HG03280 (cell line): Measurements from ENCODE around the gene MALSU1.

Experiments
- ATAC-seq: cut with Tn5 transposase; IDR thresholded peaks from one replicate; pipeline ENCODE4 v1.9.1; 2021; ENCODE audit warnings: mild to moderate bottlenecking, moderate library complexity; ENCODE audit not compliant: unreplicated experiment

MALSU1 gene

DNA sequence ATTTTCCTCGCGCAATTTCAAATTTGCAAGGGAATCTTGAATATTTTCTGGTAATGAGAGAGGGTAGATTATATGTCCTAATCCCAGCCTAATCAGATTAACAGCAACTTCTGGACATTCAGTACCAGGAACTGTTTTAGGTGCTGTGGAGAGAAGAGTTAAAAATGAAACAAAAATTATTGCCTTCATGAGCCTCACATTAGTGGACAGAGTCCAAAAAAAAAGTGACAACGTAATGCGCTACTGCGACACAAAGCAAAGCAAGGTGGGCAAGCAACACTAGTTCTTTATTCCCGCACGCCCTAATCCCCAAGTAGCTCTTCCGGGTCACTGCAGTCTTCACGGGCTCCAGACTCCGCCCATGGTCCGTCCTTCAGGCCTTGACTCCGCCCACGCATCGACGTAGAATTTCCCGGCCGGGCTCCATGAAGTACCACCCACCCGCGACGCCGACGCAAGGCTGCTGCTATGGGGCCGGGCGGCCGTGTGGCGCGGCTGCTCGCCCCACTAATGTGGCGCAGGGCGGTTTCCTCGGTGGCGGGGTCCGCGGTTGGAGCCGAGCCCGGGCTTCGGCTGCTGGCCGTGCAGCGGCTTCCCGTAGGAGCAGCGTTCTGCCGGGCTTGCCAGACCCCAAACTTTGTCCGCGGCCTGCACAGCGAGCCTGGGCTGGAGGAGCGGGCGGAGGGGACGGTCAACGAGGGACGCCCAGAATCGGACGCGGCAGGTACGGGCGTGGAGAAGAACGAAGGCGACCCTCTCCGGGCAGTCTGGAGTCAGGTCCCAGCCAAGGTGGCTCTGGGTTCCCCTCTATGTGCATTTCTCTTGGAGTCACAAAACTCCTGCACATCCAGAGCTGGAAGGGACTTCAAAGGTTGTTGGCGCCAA, at the start of gene MALSU1:
Gene MALSU1, plus strand, starts transcription at position 455 of the 885 bp plus-strand sequence. Its CDS starts 14 bp downstream, at position 469.
- ATAC-seq, result peak; percentile 99

DNA sequence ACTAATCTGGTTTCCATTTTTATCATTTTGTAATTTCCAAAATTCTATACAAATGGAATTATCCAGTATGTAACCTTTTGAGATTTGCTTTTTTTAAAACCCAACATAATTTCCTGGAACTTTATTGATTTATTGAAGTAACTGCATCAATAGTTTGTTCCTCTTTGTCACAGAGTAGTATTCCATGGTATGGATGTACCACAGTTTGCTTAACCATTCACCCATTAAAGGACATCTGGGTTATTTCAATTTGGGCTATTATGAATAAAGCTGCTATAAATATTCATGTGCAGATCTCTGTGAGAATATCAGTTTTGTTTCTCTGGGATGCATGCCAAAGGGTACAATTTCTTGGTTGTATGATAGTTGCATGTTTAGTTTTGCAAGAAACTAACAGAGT, 49.7 kb upstream of the MALSU1 start:
- no peak for ATAC-seq

DNA sequence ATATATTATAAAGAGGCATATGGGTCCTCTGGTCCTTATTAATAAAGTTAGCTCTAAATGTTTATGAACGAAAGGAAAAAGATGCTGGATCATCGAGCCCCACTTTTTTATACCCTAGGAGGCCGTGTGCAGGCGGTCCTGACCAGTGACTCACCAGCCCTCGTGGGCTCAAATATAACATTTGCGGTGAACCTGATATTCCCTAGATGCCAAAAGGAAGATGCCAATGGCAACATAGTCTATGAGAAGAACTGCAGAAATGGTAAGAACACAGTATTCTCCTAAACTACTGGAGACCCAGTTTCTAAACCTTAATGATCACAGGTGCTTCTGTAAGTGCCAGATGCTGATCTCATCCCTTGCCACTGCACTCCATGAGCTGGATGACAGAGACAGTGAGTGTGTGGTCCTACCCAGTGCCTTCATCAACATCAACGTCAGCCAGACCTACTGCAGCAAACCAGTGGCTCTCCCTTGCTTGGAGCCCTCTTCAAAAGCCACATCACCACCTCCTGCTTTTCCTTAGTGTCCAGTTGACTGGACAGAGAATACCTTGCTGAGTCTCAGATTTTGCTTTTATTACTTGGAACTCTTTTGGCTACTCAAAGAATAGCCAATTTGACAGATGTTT, 45.0 kb upstream of the MALSU1 start:
- no peak for ATAC-seq

DNA sequence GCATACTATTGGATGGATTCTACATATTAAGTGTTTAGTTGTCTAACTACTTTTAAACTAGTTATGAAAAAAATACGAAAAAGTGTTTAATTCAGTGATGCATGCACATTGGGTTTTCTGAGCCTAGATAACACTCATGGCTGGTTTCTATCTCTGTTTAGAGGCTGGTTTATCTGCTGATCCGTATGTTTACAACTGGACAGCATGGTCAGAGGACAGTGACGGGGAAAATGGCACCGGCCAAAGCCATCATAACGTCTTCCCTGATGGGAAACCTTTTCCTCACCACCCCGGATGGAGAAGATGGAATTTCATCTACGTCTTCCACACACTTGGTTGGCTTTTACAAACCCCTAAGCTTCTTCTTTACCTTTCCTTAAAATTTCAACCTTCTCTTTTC, 42.4 kb upstream of the MALSU1 start:
- no peak for ATAC-seq

DNA sequence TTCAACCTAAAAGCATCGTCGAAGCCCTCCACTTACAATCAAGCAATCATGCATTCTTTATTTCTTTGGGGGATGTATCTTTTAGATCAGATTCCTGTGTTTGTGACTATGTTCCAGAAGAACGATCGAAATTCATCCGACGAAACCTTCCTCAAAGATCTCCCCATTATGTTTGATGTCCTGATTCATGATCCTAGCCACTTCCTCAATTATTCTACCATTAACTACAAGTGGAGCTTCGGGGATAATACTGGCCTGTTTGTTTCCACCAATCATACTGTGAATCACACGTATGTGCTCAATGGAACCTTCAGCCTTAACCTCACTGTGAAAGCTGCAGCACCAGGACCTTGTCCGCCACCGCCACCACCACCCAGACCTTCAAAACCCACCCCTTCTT, 38.8 kb upstream of the MALSU1 start:
- no peak for ATAC-seq

DNA sequence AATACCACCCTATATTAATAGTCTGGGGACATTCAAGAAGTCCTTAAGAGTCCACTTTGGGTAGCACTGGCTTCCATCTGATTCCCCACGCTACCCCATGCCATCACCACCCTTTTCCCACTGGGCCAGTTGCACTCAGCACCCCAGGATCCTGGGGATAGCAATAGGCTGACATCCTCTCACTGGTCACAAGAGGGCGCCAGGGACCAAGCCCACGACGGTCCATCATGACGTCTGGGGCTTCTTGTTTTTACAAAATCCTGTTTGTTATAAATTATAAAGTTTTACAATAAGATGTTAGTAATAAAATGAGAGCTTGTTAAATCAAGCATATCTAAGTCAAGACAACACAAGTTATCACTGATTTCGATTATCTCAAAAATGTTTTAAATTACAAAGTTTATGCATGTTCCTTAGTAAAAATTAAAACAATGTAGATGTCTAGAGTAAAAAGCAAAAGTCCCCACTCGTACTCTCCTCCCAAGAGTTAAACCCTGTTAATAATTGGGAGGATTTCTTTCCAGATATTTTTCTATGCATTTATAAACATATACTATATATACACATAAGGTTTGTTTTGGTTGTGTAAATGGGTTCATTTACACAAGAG, 37.2 kb upstream of the MALSU1 start:
- ATAC-seq, result peak; percentile 88

DNA sequence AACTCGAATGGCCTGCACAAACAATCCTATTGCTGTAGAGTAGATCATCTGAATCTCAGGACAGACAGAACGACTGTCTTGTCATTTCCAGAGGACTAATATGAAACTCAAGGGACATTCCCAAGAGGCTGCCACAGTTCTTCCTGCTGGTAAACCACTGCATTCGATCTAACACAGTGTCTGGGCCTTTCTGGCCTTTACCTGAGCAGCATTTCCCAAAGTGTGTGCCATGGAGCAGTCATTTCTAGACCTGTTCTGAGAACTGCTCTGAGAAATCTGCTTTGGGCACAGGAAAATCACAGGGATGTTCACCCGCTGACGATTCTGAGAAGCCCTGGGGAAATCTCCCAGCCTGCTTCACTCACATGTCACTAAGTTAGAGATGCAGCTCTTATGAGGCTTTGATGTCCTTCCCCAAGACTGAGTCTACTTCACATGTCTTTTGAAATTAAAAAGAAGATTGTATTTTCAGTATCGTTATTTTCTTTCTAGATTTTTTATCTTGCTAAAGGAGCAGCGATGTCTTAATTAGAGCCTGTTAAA, 34.2 kb upstream of the MALSU1 start:
- ATAC-seq, result no peak

DNA sequence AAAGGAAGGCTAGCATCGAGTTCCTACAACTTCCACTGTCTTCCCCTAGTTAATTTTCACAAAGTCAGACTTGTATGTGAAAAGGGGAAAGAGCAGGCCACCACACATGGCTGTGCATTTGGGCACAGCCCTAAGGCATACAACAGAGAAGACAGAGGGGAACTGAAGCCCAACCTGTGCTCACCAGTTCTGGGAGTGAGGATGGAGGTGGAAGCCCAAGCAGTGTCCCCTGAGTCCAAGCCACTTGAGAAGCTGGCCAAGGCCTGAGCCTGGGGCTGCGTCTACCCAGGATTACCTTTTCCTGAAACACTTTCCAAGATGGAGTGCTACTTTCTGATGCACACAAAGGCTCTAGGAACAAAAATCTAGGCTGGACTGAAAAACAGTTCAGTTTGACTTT, 32.2 kb upstream of the MALSU1 start:
- no peak for ATAC-seq

DNA sequence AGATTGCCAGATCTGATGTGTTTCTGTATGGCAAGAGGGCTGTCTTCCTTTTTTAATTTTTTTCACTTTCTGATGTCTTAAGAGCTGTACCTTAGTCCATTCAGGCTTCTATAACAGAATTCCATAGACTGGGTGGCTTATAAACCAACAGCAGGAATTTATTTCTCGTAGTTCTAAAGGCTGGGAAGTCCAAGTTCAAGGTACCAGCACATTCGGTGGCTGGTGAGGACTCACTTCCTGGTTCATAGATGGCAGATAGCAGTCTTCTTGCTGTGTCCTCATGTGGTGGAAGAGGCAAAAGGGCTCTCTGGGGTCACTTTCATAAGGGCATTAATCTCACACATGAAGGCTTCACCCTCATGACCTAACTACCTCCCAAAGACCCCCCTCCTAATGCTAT, 31.8 kb upstream of the MALSU1 start:
- no peak for ATAC-seq

DNA sequence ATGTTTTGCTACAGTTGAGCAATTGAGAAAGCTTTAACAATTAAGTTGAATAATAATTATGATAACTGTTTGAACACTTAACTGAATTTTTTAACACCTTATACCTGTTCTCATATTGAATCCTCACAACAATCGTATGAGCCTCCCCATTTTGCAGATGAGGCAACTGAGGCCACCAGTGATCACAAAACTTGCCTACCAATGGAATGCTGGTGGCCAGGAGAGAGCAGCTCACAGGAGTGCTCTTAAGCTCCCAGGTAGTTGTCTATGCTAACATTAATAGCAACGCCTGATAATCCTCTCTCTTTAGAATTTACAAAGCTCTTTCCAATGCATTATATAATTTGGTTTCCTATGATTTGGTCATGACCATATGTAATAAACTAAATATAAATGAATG, 31.0 kb upstream of the MALSU1 start:
- no peak for ATAC-seq

DNA sequence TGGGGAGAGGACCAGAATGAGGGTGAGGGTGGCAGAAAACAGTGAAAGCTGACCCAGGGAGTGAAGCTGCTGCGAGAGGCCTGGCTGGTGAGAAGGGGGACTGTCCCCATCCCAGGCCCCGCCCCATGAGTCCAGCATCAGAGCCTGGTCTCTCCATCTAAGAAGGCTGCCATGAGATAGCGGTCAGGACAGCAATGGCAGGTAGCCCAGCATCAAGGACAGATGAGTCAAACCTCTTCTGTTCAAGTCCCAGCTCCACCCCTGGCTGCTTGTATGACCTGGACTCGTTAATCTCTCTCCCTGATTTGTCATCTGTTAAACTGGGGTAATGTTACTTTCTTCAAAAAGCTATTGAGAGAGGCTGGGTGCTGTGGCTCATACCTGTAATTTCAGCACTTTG, 30.4 kb upstream of the MALSU1 start:
- no peak for ATAC-seq

DNA sequence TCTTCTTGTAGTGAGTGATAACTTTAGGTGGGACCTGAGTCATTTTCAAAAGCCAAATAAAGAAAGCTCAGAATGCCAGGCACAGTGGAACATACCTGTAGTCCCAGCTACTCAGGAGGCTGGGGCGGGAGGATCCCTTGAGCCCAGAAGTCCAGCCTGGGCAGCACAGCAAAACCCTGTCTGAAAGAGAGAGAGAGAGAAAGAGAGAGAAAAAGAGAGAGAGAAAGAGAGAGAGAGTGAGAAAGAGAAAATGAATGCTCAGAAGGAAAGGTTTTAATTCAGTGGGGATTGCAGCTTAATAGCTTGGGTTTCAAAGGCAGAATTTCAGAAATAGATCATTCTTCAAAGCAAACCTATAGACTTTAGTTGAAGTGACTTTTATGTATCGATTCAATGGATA, 26.9 kb upstream of the MALSU1 start:
- ATAC-seq, result no peak

DNA sequence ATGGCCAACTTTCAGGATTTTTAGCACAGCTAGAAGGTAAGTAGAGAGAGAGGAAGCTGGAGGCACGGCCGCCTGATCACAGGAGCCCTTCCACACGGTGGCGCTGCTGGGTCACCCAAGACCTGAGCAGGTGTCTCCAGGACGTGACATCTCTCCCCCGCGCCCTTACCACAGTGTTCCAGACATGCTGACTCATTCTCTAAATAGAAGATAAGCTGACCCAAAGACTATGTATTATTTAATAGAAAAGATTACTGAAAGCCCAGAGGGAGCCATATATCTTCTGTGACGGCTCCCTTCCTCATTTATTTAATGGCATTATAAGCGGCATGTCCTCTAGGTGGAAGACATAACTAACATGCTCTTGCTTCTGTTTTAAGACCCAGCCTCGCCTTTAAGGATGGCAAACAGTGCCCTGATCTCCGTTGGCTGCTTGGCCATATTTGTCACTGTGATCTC, 26.0 kb upstream of the MALSU1 start:
- ATAC-seq, result peak; percentile 93

DNA sequence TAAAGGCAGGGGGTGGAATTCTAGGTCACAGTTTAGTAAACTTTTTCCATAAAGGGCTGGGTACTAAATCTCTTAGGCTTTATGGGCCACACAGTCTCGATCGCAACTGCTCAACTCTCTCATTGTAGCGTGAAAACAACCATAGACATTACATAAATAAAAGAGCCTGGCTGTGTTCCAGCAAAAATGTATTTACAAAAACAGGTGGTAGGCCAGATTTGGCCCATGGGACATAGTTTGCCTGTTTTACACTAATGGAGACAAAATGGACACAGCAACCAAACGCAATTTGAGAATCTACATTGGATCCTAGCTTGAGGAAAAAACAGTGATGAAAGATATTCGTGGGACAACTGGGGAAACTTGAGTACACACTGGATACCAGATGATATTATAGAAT, 23.2 kb upstream of the MALSU1 start:
- ATAC-seq, result no peak

DNA sequence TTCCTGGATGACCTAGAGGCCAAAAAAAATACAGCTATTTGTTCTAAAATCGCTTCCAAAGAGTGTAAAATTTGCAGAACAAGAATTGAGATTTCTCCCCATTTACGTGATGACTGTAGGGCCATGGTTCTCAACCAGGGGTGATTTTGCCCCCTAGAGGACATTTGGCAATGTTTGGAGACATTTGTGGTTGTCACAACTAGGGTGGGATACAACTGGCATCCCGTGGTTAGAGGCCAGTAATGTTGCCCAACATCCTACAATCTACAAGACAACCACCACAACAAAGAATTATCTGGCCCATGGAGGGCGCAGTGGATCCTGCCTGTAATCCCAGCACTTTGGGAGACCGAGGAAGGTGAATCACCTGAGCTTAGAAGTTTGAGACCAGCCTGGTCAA, 22.8 kb upstream of the MALSU1 start:
- no peak for ATAC-seq

DNA sequence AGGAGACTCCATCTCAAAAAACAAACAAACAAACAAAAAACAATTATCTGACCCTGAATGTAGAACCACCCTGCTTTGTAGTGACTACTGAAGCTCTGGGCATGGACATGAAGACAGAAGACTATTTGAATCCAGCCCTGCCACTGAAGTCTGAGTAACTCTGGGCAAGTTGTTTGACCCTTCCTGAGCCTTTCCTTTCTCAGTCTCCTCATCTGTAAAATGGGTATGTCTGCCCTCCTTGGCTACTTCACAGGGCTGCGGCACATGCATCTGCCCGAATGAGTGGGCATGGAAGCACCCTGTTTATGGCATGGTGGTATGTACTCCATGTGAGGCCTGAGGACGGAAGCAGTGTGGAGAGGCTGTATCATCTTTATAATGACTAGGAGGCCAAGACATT, 22.2 kb upstream of the MALSU1 start:
- no peak for ATAC-seq

DNA sequence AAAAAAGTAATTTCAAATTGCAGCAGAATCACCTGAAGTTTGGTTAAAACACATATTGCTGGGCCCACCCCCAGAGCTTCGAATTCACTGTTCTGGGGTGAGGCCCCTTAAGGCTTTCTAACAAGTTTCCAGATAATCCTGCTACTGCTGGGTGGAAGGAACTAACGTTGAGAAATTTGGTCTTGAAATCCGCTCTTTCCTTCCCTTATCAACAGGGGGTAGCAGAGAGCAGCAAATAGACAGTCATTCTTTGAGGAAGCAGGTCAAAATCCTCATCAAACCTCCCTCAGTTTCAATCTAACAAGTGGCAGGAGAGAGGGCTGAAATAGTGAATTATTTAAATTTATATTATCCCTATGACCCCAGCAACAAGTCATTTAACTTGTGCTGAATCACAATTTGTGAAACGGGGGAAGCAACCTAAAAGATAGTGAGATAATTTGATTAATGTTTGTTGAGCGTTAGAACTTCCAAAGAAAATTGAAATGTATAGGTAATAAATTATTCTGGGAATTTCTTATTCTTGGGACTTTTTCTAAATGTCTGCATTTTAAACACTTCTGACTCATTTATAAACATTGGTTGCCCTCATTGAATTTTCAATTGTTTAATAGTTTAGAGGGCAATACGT, 21.7 kb upstream of the MALSU1 start:
- peak; percentile 41 for ATAC-seq

DNA sequence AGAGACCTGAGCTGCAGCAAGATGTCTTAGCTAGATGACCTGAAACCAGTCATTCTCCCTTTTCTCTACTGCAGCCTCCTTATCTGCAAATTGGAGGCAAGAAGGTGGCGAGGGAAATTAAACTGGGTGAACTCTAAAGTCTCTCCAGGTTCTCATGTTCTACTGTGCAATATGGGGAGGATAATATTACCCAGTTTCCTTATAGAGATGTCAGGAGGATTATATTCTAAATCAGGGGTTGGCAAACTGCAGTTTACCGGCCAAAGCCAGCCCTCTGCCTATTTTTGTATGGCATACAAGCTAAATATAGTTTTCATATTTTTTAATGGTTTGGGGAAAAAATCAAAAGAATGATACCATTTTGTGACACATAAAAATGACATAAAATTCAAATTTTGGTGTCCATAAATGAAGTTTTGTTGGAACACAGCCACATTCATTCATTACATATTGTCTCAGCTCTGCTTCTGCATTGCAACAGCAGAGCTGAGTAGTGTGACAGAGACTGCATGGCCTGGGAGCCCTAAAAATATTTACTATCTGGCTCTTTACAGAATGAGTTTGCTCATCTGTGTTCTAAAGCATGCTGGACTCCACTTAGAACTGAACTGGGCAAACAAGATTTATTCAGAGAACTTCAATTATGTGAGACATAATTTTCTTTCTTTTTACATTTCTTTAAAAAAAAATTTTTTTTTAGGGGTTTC, 19.2 kb upstream of the MALSU1 start:
- no peak for ATAC-seq

DNA sequence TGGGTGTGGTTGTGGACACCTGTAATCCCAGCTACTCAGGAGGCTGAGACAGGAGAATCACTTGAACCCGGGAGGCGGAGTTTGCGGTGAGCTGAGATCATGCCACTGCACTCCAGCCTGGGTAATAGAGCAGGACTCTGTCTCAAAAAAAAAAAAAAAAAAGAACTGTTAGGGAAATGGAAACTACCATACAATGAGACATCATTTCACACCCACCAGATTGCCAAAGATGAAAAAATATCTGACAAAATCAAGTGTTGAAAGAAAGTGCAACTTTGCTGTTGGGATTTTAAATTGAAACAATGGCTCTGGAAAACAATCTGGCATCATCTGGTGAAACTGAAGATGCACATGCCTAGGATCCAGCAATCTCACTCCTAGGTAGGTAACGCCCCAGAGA, 16.1 kb upstream of the MALSU1 start:
- no peak for ATAC-seq

DNA sequence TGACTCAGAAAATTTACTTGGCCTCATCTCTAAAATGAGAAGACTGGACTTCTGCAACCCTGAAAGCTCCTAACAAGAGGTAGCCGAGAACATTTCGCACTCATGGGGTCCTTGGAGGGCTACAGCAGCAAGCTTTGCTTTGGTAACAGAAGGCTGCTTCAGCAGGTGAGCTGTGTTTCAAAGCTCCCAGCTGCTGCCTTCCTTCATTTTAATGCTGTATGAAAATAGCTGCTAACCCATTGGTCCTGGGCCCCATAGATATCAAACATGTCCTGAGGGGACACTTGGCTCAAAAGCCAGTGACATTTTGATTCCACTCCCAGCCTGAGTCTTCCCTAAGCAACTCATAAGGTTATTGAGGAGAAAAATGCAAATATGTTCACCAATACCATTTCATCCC, 14.3 kb upstream of the MALSU1 start:
- no peak for ATAC-seq
